ENCODE data around the gene PALM.

Gene PALM

GRCh38 chr19:676339-677105 is 32.2 kb upstream of the PALM start, which contains the start of gene FSTL3:
FSTL3 (plus strand) TSS chr19:676392; CDS start chr19:676424, 32 bp downstream.
- ChIA-PET CTCF (no interaction called here), POLR2A (interaction anchor here (1.3 kb wide), 2 partner anchors 13 to 33 kb away, joined by 3 to 5 read pairs; partner anchors contain the start of gene RNF126)
- TF ChIP-seq CTBP1 (IDR thresholded peaks at IDR 0.05; ENCODE audit: borderline replicate concordance) (no peak), FOXK2 (IDR thresholded peaks at IDR 0.05) (no peak), SP1 (IDR thresholded peaks at IDR 0.05) (no peak), SUZ12 (IDR thresholded peaks at IDR 0.05) (no peak), HDGF (IDR thresholded peaks at IDR 0.05; ENCODE audit: borderline replicate concordance) (no peak), ARNT (IDR thresholded peaks at IDR 0.05) (no peak), L3MBTL2 (conservative IDR thresholded peaks at IDR 0.05) (no peak), TARDBP (IDR thresholded peaks at IDR 0.05) (no peak), FOXM1 (IDR thresholded peaks at IDR 0.05; ENCODE audit: borderline replicate concordance) (no peak), NFRKB (IDR thresholded peaks at IDR 0.05) (no peak), ELF4 (IDR thresholded peaks at IDR 0.05) (no peak), FOXA1 (IDR thresholded peaks at IDR 0.05) (no peak), BHLHE40 (IDR thresholded peaks at IDR 0.05; ENCODE audit: borderline replicate concordance) (no peak), LEF1 (IDR thresholded peaks at IDR 0.05; ENCODE audit: borderline replicate concordance) (no peak), ZNF384 (IDR thresholded peaks at IDR 0.05) (no peak)
- TF ChIP-seq, protein P1, sequence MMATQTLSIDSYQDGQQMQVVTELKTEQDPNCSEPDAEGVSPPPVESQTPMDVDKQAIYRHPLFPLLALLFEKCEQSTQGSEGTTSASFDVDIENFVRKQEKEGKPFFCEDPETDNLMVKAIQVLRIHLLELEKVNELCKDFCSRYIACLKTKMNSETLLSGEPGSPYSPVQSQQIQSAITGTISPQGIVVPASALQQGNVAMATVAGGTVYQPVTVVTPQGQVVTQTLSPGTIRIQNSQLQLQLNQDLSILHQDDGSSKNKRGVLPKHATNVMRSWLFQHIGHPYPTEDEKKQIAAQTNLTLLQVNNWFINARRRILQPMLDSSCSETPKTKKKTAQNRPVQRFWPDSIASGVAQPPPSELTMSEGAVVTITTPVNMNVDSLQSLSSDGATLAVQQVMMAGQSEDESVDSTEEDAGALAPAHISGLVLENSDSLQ (IDR thresholded peaks at IDR 0.05) = no peak
- no peak for DNase-seq (ENCODE audit: extremely low spot score)

DNA sequence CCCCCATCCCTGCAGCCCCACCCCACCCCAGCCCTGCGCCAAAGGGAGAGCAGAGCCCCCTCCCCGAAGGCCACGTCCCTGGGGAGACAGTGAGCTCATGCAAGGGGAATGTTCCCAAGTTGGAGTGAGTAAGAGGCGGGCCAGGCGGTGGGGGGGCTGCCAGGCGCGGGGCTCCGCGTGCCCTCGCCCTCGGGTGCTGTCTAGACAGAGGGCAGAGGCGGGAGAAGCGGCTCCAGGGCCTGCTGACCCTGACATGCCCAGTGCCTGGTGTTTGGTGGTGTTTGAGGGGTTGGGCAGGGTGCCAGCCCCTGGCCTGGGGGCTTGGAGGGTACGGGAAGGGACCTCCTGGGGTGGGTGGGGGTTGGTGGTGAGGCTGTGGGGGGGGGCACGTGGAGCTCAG is 31.5 kb upstream of the PALM start:
- no peak for DNase-seq (ENCODE audit: extremely low spot score)
- ChIA-PET POLR2A (interaction anchor here (1.3 kb wide), 2 partner anchors 14 to 33 kb away, joined by 3 to 5 read pairs; partner anchors contain the start of gene RNF126), CTCF (no interaction called here)
- TF ChIP-seq ELF4 (IDR thresholded peaks at IDR 0.05) = no peak
- no peak for TF ChIP-seq BHLHE40 (IDR thresholded peaks at IDR 0.05; ENCODE audit: borderline replicate concordance)
- TF ChIP-seq FOXA1 (IDR thresholded peaks at IDR 0.05) = no peak
- TF ChIP-seq TARDBP (IDR thresholded peaks at IDR 0.05) = no peak
- TF ChIP-seq ZNF384 (IDR thresholded peaks at IDR 0.05) = no peak
- no peak for TF ChIP-seq NFRKB (IDR thresholded peaks at IDR 0.05)
- TF ChIP-seq SP1 (IDR thresholded peaks at IDR 0.05) = no peak
- TF ChIP-seq, protein P1 (IDR thresholded peaks at IDR 0.05) = no peak
- no peak for TF ChIP-seq HDGF (IDR thresholded peaks at IDR 0.05; ENCODE audit: borderline replicate concordance)
- no peak for TF ChIP-seq FOXK2 (IDR thresholded peaks at IDR 0.05)
- no peak for TF ChIP-seq L3MBTL2 (conservative IDR thresholded peaks at IDR 0.05)
- TF ChIP-seq LEF1 (IDR thresholded peaks at IDR 0.05; ENCODE audit: borderline replicate concordance) = no peak
- TF ChIP-seq ARNT (IDR thresholded peaks at IDR 0.05) = no peak
- no peak for TF ChIP-seq FOXM1 (IDR thresholded peaks at IDR 0.05; ENCODE audit: borderline replicate concordance)
- TF ChIP-seq CTBP1 (IDR thresholded peaks at IDR 0.05; ENCODE audit: borderline replicate concordance) = no peak
- no peak for TF ChIP-seq SUZ12 (IDR thresholded peaks at IDR 0.05)

DNA sequence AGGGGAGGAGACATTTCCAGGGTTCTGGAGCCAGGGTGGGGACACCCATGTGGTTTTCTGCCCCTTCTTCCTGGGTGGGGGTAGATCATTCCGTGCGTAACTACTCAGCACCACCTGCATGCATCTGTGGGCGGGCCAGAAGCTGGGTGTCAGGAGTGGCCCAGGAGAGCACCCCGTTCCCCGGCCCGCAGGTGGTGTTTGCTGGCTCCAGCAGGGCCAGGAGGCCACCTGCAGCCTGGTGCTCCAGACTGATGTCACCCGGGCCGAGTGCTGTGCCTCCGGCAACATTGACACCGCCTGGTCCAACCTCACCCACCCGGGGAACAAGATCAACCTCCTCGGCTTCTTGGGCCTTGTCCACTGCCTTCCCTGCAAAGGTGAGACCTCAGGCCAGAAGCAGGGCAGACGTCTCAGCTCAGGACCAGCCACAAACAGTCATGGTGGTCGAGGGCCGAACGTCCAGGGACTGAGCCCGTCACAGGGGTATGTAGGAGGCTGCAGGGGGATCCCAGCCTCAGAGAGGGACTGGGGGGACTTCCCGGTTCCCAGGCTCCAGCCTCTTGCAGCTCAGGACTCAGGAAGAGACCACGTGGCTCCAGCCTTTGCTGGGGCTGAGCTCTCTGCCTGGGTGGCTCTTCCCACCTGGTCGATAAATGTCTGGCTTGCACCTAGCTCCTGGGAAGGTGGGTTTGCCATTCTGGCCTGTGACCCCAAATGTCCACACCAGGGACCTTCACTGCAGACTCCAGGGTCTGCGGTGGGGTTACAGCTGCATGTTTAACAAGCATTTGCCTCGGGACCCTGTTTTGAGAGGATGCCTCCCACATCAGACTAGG is 30.9 kb upstream of the PALM start:
- DNase-seq (ENCODE audit: extremely low spot score) = no peak
- TF ChIP-seq CTBP1 (IDR thresholded peaks at IDR 0.05; ENCODE audit: borderline replicate concordance) (no peak), NFRKB (IDR thresholded peaks at IDR 0.05) (no peak), FOXK2 (IDR thresholded peaks at IDR 0.05) (no peak), FOXM1 (IDR thresholded peaks at IDR 0.05; ENCODE audit: borderline replicate concordance) (no peak), FOXA1 (IDR thresholded peaks at IDR 0.05) (no peak)
- POLR2A ChIA-PET = interaction anchor here (1.0 to 1.9 kb wide), 4 partner anchors 14 to 32 kb away, joined by 3 to 6 read pairs (median 4); partner anchors contain the start of gene RNF126
- CTCF ChIA-PET = no interaction called here

GRCh38 chr19:678791-679388 is 29.8 kb upstream of the PALM start:
- POLR2A ChIA-PET = interaction anchor here (0.9 to 1.9 kb wide), 3 partner anchors 10 to 18 kb away, joined by 3 to 6 read pairs (median 3); partner anchors contain the start of gene RNF126
- CTCF ChIA-PET = interaction anchor here (0.8 kb wide), 1 partner anchor 16 kb away, joined by 3 read pairs; the partner anchor contains the start of gene RNF126
- no peak for DNase-seq (ENCODE audit: extremely low spot score)
- TF ChIP-seq, protein P1 (IDR thresholded peaks at IDR 0.05) = no peak

DNA sequence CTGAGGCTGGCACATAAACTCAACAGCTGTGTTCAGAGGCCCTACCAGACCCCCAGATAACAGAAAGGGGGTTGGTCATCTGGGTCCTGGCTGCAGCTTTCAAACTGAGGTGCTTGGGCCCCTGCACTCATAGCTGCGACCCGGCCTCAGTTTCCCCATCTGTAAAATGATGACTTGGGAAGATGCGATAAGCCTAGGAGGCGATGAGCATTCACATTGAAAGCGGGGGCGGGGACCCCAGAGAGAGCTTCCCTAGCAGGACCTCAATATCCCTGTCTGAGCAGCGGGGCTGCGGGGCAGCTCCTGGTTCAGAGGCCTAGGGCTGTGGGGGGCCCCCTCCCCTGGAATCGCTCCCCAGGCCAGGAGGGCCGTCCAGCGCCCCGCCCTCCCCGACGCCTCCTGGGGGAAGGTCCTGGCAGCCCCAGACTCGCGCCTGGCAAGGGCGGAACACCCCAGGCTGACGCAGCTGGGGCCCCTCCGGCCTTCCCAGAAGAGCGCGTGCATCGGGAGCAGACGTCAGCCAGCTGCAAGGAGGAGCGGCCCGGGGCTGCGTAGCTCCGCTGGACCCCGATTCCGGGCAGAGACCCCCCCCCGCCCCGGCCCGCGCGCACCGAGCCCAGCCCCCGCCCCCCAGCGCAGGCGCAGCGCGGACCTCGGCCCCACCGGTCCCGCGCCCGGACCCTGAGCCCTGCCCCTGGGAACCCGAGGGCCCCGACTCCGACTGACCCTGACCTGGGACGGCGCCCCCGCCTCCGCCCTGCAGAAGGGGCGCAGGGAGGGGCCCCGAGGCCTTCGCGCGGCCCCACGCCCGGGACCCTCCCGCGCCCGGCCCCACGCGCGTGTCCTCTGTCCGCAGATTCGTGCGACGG is 29.1 kb upstream of the PALM start:
- ChIA-PET CTCF (interaction anchor here (0.8 kb wide), 1 partner anchor 16 kb away, joined by 3 read pairs; the partner anchor contains the start of gene RNF126), POLR2A (interaction anchor here (0.7 to 1.9 kb wide), 6 partner anchors 9 to 40 kb away, joined by 3 to 9 read pairs (median 5); partner anchors contain the start of gene RNF126)
- TF ChIP-seq FOXM1 (IDR thresholded peaks at IDR 0.05; ENCODE audit: borderline replicate concordance) = 0 out of 2 replicates have a peak, but pooled peaks have one; percentile 13
- TF ChIP-seq CTBP1 (IDR thresholded peaks at IDR 0.05; ENCODE audit: borderline replicate concordance) = no peak
- DNase-seq (ENCODE audit: extremely low spot score) = no peak
